Thoracic aorta (tissue), 2 donors: ENCODE measurements around the gene HOXC13. TPM values are rescaled to one million over a fixed set of nuclear protein-coding genes. Genes with fewer than 3 reads are reported as not detected.

Experiments used
- ATAC-seq: fragments of 150-250 bp; one replicate; pipeline ENCODE4 v1.8.0; 2017; ENCODE audit warnings: low read depth; ENCODE audit not compliant: insufficient number of reproducible peaks, low FRiP score
- DNase-seq: peaks from one replicate; pipeline ENCODE4 v3.0.0-alpha.2; 2020; ENCODE audit warnings: low spot score
- H3K27ac ChIP-seq, 2 donors: fragments of 200-600 bp; sonication (generic); 1 replicate in 1 of 2; 2 replicates in 1 of 2; pipeline ENCODE4 v1.5.1; 2016; ENCODE audit warnings: mild to moderate bottlenecking in 2 of 2, moderate library complexity in 2 of 2
- H3K27me3 ChIP-seq: fragments of 200-600 bp; sonication (generic); replicated peaks from 2 replicates; pipeline ENCODE4 v1.6.0; 2016; ENCODE audit warnings: mild to moderate bottlenecking; ENCODE audit not compliant: insufficient read depth
- H3K36me3 ChIP-seq: fragments of 200-600 bp; sonication (generic); one replicate; pipeline ENCODE4 v1.5.1; 2016
- H3K4me1 ChIP-seq, 2 donors: fragments of 200-600 bp; sonication (generic); 1 replicate in 1 of 2; 2 replicates in 1 of 2; pipeline versions ENCODE4 v1.5.1 to v1.6.0; 2016; ENCODE audit warnings: low read depth in 2 of 2, mild to moderate bottlenecking in 1 of 2; ENCODE audit not compliant: control insufficient read depth in 1 of 2
- H3K4me3 ChIP-seq: fragments of 200-600 bp; sonication (generic); 2 replicates; pipeline ENCODE4 v1.5.1; 2016; ENCODE audit warnings: mild to moderate bottlenecking
- H3K9me3 ChIP-seq: fragments of 200-600 bp; sonication (generic); 2 replicates; pipeline ENCODE4 v1.5.1; 2016
- CTCF ChIP-seq: fragments of 200-600 bp; sonication (generic); IDR thresholded peaks from one replicate; pipeline ENCODE4 v1.5.1; 2019; ENCODE audit warnings: antibody characterized with exemption
- total RNA-seq, 2 donors: library from RNA; depleted of rRNA; stranded (reverse); fragments of >200 nt; gene quantifications; one replicate each; pipeline versions ENCODE4 v1.1.0 to v1.2.3, GENCODE V29; 2016

HOXC13 gene
- total RNA-seq, 2 donors from 2014 or later = not detected

GRCh38 chr12:53984901-53985691 is 46.5 kb downstream of the HOXC13 start, which contains the start of gene HOXC10:
Gene HOXC10 (plus strand): TSS chr12:53985146. CDS start chr12:53985260, 114 bp downstream.
- Histone ChIP-seq H3K9me3 (no peaks in the 10 kb centered on the region), H3K4me1 (peaks cover 15 to 25% of the 10 kb centered on the region in 2 donors), H3K27me3 (peaks cover 65% of the 10 kb centered on the region), H3K4me3 (peak within 1 kb of the TSS; percentile 68), H3K27ac (peak within 1 kb of the TSS in 1 of 2 donors; percentile 33), H3K36me3 (no peaks in the 10 kb centered on the region)
- no peak for ATAC-seq
- peak; percentile 74 for TF ChIP-seq CTCF
- peak; percentile 63 for DNase-seq

GRCh38 chr12:53985692-53985993 is 47.0 kb downstream of the HOXC13 start:
- peak overlapping the region; percentile 68 for H3K4me3 ChIP-seq
- no peaks in the 10 kb centered on the region for H3K9me3 ChIP-seq
- ATAC-seq = no peak
- no peaks in the 10 kb centered on the region for H3K36me3 ChIP-seq
- H3K4me1 ChIP-seq = peaks cover 15 to 27% of the 10 kb centered on the region in 2 donors
- no peak for DNase-seq
- H3K27ac ChIP-seq = peak overlapping the region in 1 of 2 donors; percentile 8
- H3K27me3 ChIP-seq = peaks cover 71% of the 10 kb centered on the region
- TF ChIP-seq CTCF = no peak

GRCh38 chr12:53985994-53986685 is 47.5 kb downstream of the HOXC13 start:
- ATAC-seq (no peak), DNase-seq (no peak)
- Histone ChIP-seq H3K36me3 (no peaks in the 10 kb centered on the region), H3K27me3 (peaks cover 73% of the 10 kb centered on the region), H3K4me3 (peak overlapping the region; percentile 68), H3K9me3 (no peaks in the 10 kb centered on the region), H3K4me1 (peaks cover 15 to 32% of the 10 kb centered on the region in 2 donors), H3K27ac (peak overlapping the region in 1 of 2 donors; percentile 33)
- no peak for TF ChIP-seq CTCF

- H3K27me3 ChIP-seq = peaks cover 75% of the 10 kb centered on the region
- no peak for TF ChIP-seq CTCF
- H3K27ac ChIP-seq = peak overlapping the region in 1 of 2 donors; percentile 33
- H3K4me3 ChIP-seq = no peak overlapping the region
- H3K9me3 ChIP-seq = no peaks in the 10 kb centered on the region
- no peaks in the 10 kb centered on the region for H3K36me3 ChIP-seq
- DNase-seq = no peak
- ATAC-seq = no peak
- peaks cover 15 to 36% of the 10 kb centered on the region in 2 donors for H3K4me1 ChIP-seq
Measured at GRCh38 chr12:53986686-53987483, 48.3 kb downstream of the HOXC13 start.
